Body of pancreas (tissue), 4 donors: ENCODE results near the gene SEC22C.

Experiments
- POLR2A ChIP-seq, 3 donors: fragments of 450-650 bp; IDR thresholded peaks; one replicate each; pipeline ENCODE4 v1.6.1; 2016; ENCODE audit warnings: antibody characterized with exemption in 3 of 3, mild to moderate bottlenecking in 2 of 3
- TF ChIP-seq, protein P1 (sequence below), 7 experiments: fragments of 450-650 bp in 4 of 7; fragments of 200-600 bp in 3 of 7; sonication (generic) in 3 of 7; IDR thresholded peaks; one replicate each; pipeline ENCODE4 v1.5.1; 2016 to 2019; ENCODE audit warnings: antibody characterized with exemption in 7 of 7

DNA sequence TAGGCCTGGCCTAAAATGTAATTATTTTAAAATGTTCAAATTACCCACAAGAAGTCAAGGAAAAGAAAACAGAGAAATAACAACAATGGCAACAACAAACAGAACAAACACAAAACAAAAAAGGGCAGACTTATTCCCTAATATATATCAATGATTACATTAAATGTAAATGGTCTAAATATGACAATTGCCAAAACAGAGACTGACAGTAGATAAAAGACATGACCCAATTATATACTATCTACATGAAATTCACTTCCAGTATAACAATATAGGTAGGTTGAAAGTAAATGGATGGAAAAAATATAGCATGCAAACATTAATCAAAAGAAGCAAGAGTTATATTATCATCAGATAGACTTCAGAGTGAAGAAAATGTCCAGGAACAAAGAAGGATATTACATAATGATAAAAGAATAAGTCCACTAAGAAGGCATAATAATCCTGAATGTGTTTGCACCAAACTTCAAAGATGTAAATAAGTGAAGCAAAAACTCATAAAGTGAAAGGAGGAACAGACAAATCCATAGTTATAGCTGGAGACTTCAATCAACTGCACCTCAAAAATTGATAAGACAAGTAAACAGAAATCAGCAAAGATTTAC, 6.5 kb downstream of the SEC22C start:
- TF ChIP-seq, protein P1, sequence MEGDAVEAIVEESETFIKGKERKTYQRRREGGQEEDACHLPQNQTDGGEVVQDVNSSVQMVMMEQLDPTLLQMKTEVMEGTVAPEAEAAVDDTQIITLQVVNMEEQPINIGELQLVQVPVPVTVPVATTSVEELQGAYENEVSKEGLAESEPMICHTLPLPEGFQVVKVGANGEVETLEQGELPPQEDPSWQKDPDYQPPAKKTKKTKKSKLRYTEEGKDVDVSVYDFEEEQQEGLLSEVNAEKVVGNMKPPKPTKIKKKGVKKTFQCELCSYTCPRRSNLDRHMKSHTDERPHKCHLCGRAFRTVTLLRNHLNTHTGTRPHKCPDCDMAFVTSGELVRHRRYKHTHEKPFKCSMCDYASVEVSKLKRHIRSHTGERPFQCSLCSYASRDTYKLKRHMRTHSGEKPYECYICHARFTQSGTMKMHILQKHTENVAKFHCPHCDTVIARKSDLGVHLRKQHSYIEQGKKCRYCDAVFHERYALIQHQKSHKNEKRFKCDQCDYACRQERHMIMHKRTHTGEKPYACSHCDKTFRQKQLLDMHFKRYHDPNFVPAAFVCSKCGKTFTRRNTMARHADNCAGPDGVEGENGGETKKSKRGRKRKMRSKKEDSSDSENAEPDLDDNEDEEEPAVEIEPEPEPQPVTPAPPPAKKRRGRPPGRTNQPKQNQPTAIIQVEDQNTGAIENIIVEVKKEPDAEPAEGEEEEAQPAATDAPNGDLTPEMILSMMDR (IDR thresholded peaks at IDR 0.05): no peak
- TF ChIP-seq POLR2A (IDR thresholded peaks at IDR 0.05): no peak
